GM19452 (cell line): ENCODE data around the gene TRIM66.

Experiments used
- ATAC-seq: cut with Tn5 transposase; IDR thresholded peaks from one replicate; pipeline ENCODE4 v1.9.1; 2021; ENCODE audit not compliant: unreplicated experiment

The TRIM66 gene

DNA sequence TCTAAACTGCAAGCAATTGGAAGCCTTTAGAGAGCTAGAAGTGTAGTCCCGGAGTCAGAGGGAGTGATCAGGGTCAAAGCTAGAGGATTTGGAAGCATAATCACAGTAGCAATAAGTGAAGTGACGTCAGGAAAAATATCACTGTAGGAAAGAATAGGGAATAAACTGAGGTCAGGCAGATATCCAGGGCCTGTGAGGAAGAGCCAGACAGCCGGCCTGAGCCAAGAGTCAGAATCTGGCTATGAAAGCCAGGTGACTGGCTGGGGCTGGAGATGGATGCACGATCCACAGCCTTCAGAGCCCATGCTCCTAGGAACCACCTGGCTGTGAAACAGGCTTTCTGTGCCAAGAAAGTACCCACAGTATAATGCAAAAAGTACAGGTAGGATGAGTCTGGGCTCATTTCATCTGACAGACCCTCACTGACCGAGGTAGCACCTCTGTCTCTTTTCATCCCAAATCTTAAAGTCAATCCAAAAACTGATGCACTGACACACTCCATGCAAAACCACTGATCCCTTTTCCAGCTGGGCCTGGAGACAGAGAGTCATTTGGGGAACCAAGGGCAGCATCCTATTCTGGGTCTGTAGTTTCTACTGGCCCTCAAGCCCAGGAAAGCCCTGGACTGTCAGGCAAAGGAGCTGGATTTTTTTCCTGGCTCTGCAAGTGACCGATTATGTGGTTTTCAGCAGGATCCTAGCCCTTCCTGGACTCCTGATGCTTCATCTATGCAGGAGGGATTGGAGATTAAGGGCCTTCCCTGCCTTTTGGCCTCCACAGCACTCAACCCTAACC lies 21.3 kb downstream of the TRIM66 start:
- ATAC-seq, result no peak

DNA sequence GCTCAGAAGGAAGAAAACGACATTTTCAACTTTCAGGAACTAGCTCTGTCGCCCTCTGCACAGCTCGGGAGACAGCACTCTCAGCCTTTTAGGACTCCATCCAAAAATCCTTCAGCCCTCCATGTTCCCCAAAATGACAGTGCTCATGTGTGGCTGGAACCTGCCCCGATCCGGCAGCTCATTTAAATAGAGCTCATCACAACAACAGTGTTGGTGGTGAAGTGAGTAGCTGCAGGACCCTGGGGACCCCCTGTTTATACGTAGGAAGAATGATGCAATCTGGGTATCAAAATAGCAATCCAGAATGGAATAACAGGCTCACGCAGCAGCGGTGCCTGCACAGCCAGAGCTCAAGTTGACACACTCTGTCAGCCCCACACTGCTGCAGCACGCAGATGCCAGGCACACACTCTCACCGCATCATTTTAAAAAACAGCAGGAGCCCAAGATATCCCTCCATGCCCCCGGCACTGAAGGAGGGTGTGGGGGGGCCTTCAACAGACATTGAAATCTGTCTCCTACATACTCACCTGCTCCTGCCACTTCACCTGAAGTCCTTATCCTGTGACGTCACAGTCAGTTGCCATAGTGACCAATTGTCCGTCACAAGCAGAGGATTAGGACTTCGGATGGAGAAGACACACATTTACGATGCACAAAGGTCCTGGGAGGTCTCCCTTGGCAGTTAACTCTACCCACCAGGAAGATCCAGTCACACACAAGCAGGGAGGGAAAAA lies 24.0 kb downstream of the TRIM66 start:
- no peak for ATAC-seq

DNA sequence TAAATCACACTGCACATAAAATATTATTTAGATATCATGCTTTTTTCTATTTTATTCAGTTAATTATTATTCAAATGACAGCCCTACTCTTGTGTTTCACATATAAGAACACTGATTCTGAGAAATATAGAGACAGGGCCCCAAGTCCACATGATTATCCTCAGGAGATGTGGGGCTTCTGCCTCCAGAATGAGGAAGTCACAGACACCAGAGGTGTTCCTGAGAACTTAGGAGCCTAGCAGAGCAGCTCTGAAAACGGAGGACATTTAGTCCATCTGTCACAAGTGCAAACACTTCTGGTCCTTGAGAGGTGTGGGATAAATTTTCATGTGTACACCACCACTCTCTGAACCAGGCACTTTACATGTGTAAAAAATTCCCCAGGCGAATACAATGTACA lies 26.2 kb downstream of the TRIM66 start:
- no peak for ATAC-seq

DNA sequence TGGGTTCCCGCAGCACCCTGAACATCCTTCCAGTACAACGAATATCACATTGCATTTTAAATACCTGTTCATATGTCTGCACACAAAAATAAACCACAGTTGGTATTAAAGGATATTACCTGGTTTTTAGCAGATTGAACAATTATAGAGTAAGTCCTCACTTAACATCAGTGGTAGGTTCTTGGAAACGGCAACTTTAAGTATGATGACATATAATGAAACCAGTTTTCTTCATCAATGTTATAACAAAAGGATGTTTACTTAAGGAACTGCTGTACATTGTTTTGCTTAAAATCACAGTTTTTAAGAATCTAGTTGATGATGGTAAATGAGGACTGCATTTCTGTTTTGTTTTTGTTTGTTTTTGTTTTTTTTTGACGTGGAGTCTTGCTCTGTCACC lies 28.0 kb downstream of the TRIM66 start:
- ATAC-seq, result no peak

DNA sequence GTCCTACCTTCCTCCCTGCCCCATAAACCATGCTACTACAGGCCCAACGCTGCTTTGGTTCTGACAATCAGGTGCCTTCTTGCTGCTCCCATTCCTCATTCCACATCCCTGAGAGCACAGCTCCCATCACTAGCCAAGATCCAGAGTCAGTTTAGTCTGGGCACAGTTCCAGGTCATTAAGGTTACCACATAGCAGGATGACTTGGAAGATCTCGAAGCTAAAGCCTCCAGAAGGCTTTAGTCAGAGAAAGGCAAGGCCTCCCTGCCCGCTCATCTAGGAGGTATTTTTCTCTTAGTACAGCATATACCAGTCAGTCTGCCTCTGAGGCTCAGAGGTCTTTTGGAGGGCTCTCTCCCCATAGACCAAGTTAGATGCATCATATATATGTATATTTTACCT lies 30.3 kb downstream of the TRIM66 start:
- no peak for ATAC-seq

DNA sequence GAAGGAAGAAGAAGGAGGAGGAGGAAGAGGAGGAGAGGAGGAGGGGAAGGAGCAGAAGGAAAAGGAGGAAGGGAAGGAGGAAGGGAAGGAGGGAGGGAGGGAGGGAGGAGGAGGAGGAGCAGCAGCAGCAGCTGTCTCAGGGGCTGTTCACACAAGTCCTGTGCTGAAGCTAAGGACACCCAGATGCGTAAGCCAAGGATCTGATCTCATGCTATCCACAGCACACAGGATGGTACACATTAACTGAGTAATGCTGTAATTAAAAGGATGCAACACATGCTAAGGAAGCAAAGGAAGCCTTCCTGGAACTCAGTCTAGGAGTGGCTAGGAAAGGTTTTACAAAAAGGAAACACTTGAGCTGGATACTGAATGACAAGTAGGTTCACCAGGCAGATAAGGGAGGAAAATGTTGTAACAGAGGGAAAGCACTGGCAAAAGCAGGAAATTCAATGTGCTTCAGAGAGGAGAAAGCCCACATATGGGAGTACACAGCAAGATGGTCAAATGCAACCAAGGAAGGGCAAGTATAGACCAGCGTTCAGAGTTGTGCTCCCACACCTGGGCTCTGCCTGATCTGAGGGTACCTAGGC lies 32.0 kb downstream of the TRIM66 start:
- ATAC-seq, result no peak

DNA sequence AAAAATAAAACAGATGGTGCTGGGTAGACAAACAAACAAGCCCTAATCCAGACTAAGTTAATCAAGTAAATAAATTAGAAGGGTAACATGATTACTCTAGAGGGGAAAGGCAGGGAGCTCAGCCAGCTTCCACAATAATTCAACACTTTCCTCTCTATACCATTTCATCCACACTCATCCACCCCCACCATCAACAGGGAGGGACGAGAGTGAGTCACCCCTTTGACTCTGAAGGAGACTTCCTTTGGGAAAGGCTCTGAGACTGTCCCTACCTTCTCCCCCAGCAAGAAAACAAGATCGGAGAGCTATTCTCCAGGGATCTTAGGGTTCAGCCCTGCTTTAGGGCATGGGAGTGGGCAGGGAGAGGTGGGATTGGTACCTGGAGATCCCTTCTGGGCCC lies 33.1 kb downstream of the TRIM66 start:
- no peak for ATAC-seq

DNA sequence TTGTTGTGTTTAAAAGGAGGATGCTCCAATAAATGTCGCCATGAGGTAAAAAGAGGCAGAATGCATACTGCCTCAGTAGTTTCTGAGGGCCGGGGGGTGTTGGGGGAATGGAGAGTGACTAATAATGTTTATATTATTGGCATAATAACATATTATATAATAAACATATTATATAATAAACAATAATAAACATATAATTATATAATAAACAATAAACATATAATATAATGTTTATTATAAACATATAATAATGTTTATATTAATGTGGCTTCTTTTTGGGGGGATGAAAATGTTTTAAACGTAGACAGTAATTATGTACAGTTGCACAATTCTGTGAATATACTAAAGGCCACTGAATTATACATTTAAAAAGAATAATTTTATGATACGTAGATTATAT lies 35.6 kb downstream of the TRIM66 start:
- no peak for ATAC-seq

DNA sequence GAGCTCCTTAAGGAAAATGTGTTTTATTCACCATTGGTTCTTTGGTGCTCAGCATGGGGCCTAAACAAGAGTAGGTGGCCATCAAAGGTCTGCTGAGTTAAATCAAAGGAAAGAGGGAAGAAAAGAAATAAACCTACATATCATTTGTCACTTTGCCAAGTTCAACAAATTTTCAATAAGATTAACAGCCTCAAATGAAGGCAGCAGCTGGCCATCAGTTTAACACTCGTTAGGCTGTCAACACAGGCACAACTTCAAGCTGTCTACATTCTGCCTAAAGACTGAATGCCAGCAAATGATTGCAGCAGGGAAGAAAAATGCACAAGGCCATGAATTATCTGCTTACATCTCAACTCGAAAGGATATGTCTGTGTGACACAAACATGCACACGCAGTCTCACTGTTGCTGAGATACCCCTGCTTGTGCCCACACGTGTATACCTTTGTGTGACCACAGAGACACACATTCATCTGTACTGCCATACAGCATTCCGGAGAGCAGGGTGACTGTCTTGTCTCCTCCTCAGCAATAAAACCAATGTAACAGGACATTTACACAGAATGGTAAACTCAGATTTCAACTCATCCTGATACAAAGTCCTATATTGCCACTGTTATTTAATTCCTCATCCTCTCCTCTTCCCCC lies 40.1 kb downstream of the TRIM66 start:
- ATAC-seq, result no peak

DNA sequence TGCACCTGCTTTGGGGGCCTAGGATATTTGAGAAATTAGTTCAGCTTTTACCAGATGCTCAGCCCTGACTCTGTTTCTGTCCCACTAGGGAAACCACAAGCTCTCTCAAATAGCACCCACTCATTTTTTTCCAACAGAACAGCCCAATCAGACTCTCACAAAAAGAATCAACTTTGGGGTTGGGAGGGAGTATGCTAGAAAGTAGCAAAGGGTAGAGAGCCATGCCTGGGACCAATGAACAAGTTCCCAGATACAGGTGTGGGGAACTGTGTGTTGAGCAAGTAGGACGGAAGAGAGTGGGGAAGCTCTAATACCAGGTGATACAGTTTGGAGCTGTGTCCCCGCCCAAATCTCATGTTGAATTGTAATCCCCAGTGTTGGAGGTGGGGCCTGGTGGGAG lies 41.1 kb downstream of the TRIM66 start:
- no peak for ATAC-seq

DNA sequence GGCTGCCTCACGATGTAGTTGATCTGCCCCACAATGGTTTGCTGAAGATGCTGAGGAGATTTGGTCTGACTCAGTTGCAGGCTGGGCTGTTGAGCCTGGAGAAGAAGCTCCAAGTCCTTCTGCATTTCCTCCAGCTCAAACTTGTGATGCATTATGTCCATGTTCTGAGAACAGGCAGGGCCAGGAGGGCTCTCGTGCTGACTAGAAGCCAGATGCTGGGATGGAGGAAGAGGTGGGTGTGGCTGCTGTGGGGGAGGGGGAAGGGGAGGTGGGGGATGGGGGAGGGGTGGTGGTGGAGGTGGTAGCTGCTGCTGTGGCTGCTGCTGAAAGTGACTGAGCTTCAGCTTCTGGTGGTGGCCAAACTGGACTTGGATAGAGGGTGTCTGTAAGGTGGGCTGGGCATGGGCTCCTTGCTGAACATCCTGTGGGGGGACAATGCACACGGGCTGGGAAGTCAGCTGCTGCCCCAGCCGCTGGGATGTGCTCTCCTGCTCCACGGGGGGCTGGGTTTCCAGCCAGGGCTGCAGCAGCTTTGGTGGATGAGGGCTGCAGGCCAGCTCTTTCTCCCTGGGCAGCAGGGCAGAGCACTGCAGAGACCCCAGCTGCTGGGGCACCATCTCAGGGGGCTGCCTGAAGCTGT lies 42.1 kb downstream of the TRIM66 start:
- no peak for ATAC-seq

DNA sequence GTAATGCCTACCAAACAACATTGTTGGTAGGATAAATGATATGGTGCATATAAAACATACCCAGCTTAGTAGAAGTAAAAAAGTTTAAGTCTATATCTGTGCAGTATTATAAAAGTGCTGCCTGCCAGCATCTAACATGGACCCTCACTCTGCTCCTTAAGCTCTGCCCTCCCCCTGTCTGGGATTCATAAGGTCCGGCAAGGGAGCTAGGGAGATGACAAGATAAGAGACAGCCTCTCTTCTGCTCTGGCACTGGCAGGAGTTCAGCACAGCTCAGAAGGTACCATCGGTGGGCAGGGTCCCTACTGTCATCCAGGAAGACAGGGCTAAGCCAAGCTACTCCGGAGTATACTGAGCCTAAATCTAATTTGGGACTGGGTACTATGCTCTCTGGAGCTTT lies 42.8 kb downstream of the TRIM66 start:
- no peak for ATAC-seq

DNA sequence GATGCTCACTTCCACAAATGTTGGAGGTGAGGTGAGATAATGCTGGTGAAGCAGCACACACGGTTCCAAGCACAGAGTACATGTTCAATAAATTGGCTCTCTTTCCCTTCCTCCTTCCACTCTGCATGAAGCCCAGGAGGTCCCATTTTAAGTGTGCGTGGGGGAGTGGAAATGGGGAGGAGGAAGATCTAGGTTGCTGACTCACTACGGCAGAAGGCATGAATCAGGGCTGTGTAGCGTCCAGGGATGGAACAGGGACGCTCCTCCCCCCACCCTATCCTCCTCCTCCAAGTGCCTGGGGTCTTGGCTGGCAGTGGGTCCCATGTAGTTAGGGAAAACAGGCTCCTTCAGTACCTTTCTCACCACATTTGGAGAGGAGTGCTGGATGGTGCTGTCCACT lies 44.2 kb downstream of the TRIM66 start:
- no peak for ATAC-seq

DNA sequence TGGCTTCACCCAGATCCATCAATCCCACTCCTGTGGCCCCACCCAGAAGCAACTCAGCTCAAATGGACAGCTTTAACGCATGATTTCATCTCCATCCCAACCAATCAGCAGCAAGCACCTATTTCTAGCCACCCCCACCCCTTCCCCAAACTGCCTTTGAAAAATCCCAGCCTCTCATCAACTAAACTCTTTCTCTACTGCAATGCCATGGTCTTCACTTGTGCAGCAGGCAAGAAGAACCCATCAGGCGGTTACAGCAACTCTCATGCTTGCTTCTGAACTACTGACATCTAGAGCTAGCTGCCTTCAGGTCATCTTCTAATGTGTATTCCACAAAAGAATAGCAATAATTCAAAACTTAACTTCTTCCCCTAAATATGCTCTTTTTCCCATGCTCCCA lies 46.3 kb downstream of the TRIM66 start:
- ATAC-seq, result no peak

DNA sequence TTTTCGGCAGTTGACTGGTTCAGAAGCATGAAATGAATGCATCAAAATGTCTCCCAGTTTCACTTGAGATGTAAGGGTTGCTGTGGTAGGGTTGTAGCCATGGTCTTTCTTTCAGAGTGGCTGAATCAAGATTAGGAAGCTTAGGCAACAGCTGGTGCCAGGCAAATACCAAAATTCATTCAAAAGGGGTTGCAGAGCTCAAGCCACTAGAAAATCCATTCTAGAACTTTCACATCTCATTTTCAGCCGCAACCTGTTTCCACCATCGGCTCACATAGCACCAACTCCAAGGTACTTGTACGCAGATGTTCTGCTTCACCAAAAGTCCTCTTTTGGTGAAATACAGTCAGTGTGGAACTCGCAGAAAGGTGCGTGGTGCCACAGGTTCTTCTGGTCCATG lies 48.0 kb downstream of the TRIM66 start:
- ATAC-seq, result no peak

DNA sequence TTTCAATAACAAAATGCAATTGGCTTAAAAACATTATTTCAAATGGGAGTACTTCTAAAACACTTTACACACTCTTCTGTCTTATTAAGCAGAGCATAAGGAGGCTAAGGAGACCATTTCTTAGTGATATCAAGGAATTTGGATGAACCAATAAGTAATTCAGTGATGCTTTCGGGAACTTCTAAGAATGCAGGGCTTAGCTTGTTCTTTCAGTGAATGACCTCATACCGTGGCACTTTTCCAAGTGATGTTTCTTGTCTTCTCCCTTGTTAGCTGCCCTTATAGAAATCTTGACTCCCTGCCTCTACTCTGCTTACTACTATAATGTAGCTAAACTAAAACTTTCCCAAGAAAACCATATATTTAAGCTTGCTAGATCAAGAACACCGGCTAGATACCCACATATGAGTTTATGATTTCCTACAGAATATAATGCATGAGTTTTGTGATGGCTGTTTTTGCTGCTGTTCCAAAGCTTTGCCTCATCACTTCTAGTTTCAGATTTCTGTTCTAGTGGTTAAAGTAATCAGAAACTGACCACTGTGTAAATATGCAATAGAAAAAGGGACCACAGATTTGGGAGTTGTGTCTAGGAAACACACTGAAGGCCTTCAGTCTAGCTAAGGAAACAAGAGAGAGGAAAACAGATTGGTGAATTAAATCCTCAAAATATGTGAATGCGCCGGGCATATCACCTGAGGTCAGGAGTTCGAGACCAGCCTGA lies 50.9 kb downstream of the TRIM66 start:
- no peak for ATAC-seq

DNA sequence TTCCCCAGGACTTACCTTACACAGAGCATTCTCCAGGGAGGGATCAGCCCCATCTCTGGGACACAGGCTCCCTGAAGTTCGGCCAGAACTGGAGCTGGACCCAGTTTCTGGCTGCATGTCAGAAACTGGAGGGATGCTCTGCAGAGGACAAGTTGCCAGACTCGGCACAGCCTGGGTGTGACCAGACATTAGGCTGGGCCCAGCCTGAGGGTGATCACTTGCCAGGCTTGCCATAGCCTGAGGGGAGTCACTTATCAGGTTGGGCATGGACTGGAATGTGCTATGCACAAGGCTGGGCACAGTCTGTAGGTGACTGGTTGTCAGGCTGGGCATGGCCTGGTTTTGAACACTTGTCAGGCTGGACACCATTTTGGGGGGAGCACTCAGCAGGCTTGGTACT lies 57.8 kb downstream of the TRIM66 start:
- ATAC-seq, result no peak

DNA sequence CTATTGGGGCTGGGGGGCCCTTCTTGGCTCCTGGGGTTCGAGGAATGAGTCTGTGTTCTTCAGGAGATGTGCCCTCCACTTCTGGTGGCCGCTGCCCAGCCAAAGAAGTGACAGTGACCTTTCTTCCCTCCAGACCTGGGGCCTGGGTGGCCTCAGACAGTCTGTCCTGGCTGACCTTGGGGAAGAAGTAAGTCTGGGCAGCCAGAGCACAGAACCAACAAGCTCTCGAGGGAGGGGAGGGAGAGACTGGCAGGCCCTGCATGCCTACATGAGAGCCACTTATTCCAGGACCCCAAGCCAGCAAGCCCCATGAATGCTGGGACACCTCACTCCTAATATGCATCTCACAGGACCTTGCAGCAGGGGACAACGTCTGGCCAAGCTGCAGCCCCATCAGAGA lies 61.3 kb downstream of the TRIM66 start:
- ATAC-seq, result no peak

DNA sequence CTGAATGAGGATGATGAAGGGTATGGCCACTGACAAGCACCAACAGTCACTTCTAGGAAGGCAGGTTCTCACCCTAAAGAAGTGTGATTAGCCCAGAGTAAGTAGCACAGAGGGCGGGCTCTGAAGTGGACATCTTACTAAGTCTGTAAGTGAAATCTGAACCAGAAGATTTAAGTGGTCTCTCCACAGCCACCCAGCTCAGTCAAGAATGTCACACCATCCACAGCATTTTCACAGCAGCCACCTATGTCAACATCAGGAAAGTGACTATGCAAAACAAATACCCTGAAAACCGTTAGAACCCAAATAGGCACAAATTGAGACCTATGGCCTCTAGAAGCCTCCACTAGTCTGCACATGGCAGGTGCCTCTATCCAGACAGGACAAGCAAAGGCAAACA lies 65.4 kb downstream of the TRIM66 start:
- no peak for ATAC-seq

DNA sequence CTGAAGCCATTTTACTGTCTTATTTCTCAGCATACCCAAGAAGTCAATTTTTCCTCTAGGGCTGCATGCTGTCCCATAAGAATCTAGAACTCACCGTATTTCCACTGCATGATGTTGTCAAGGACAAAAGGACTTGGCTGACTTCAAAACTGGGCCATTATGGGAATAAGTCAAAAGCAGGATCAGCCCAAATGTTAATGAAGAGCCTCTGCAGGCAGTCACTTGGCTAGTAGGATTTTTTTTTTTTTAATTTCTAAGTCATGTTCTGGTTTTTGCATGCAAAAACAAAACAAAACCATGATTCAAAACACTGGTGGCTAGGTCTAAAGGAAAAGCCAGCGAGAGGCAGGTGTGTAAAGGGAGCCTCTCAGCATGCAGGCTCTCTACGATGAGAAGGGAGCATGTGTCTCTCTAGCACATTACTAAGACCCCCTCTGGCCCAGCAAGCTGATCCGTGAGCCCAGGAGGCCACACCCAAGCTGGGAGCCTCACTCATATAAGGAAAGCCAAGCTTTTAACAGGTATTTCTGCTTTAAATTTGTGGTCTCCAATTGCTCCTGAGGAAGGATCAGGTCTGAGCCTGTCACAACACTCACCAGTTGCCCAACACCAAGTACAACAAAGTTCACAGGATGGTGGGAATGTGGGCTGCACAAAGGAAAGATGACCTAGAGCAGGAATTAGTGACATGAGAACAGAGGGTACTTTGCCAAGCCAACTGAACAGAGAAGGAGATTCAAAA lies 67.0 kb downstream of the TRIM66 start:
- no peak for ATAC-seq
